B cell (primary cell): ENCODE data around the gene LCOR. TPM values are rescaled to one million over a fixed set of nuclear protein-coding genes. Genes with fewer than 3 reads are reported as not detected.

Experiments used
- ATAC-seq: fragments of 200-7000 bp; cut with Tn5 transposase; one replicate; pipeline ENCODE4 v1.10.0; 2021; ENCODE audit warnings: low read depth, mild to moderate bottlenecking, moderate number of reproducible peaks, moderate library complexity
- CTCF ChIA-PET: fragments of 350-600 bp; sonication (Branson Sonifier 250); formaldehyde crosslinking; loops from one replicate; lab custom pipeline; 2021; ENCODE audit warnings: antibody characterized with exemption, inconsistent platforms; lab: Charles Lee
- POLR2A ChIA-PET: fragments of 350-600 bp; sonication (Branson Sonifier 250); formaldehyde crosslinking; loops from one replicate; lab custom pipeline; 2021; ENCODE audit warnings: antibody characterized with exemption; lab: Charles Lee
- DNase-seq: peaks from one replicate; pipeline ENCODE4 v3.0.0; 2013
- H2AFZ ChIP-seq: 2 replicates; pipeline ENCODE4 v1.6.1; 2012; ENCODE audit warnings: mild to moderate bottlenecking, low read depth, low read length; ENCODE audit not compliant: insufficient read depth, poor library complexity, severe bottlenecking
- H3K27ac ChIP-seq, 2 donors: 1 replicate in 1 of 2; 2 replicates in 1 of 2; pipeline ENCODE4 v1.5.1; 2012 to 2013; ENCODE audit warnings: low read length in 2 of 2, mild to moderate bottlenecking in 2 of 2, moderate library complexity in 1 of 2
- H3K27me3 ChIP-seq, 4 experiments: fragments of 200-600 bp in 1 of 4; sonication (generic) in 1 of 4; replicated peaks in 1 of 4; 1 replicate in 2 of 4; 2 replicates in 2 of 4; pipeline versions ENCODE4 v1.6.1 to v1.7.0; 2013 to 2016; ENCODE audit warnings: low read length in 3 of 4, mild to moderate bottlenecking in 2 of 4, mixed read lengths in 1 of 4, moderate library complexity in 1 of 4; ENCODE audit not compliant: insufficient read depth in 4 of 4, control insufficient read depth in 3 of 4; ENCODE audit errors: control extremely low read depth in 1 of 4
- H3K36me3 ChIP-seq, 2 experiments: replicated peaks in 1 of 2; 1 replicate in 1 of 2; 2 replicates in 1 of 2; pipeline versions ENCODE4 v1.6.1 to v1.7.1; 2013; ENCODE audit warnings: low read length in 1 of 2; ENCODE audit not compliant: insufficient read depth in 2 of 2, control insufficient read depth in 1 of 2; ENCODE audit errors: control extremely low read depth in 1 of 2, extremely low read depth in 1 of 2
- H3K4me1 ChIP-seq, 2 donors: fragments of 200-600 bp in 1 of 2; sonication (generic) in 1 of 2; 1 replicate in 1 of 2; 2 replicates in 1 of 2; pipeline versions ENCODE4 v1.5.1 to v1.6.1; 2013 to 2017; ENCODE audit warnings: low read length in 2 of 2; ENCODE audit not compliant: control insufficient read depth in 2 of 2, insufficient read depth in 2 of 2
- H3K4me2 ChIP-seq: replicated peaks from 2 replicates; pipeline ENCODE3; 2012; ENCODE audit warnings: mild to moderate bottlenecking, low read depth, low read length; ENCODE audit not compliant: poor library complexity, severe bottlenecking
- H3K4me3 ChIP-seq, 5 experiments: fragments of 200-600 bp in 1 of 5; sonication (generic) in 1 of 5; 1 replicate in 3 of 5; 2 replicates in 2 of 5; pipeline versions ENCODE4 v1.5.1 to v1.7.0; 2011 to 2016; ENCODE audit warnings: low read length in 4 of 5, mild to moderate bottlenecking in 4 of 5, low read depth in 2 of 5, control low read depth in 1 of 5, moderate library complexity in 1 of 5; ENCODE audit not compliant: insufficient read depth in 1 of 5; ENCODE audit errors: control extremely low read depth in 1 of 5, extremely low read depth in 1 of 5
- H3K79me2 ChIP-seq: fragments of 200-600 bp; sonication (generic); one replicate; pipeline ENCODE4 v1.6.0; 2016; ENCODE audit warnings: low read length; ENCODE audit not compliant: control insufficient read depth, insufficient read depth
- H3K9ac ChIP-seq: fragments of 200-600 bp; sonication (generic); 2 replicates; pipeline ENCODE4 v1.6.1; 2017; ENCODE audit warnings: mild to moderate bottlenecking, low read length, moderate library complexity
- H3K9me3 ChIP-seq, 3 donors: one replicate each; pipeline versions ENCODE4 v1.6.1 to v1.7.1; 2013; ENCODE audit warnings: low read length in 2 of 3; ENCODE audit not compliant: control insufficient read depth in 2 of 3, insufficient read depth in 1 of 3; ENCODE audit errors: control extremely low read depth in 1 of 3
- H4K20me1 ChIP-seq: 2 replicates; pipeline ENCODE4 v1.6.0; 2012; ENCODE audit warnings: mild to moderate bottlenecking, low read length; ENCODE audit not compliant: insufficient read depth, control insufficient read depth, poor library complexity, severe bottlenecking
- H3K27ac Mint-ChIP-seq: one replicate; pipeline ENCODE4 v1.8.0; 2021; ENCODE audit warnings: mixed read lengths
- H3K27me3 Mint-ChIP-seq: one replicate; pipeline ENCODE4 v1.8.0; 2021; ENCODE audit warnings: mixed read lengths
- H3K4me1 Mint-ChIP-seq: one replicate; pipeline ENCODE4 v1.8.0; 2021; ENCODE audit warnings: mixed read lengths
- H3K4me3 Mint-ChIP-seq: one replicate; pipeline ENCODE4 v1.8.0; 2021; ENCODE audit warnings: mixed read lengths
- H3K9me3 Mint-ChIP-seq: one replicate; pipeline ENCODE4 v1.8.0; 2022; ENCODE audit warnings: mixed read lengths; ENCODE audit not compliant: insufficient read depth
- CTCF ChIP-seq: fragments of 200-600 bp; IDR thresholded peaks from one replicate; pipeline ENCODE4 v1.8.0; 2022; ENCODE audit warnings: antibody characterized with exemption, mild to moderate bottlenecking
- EZH2 ChIP-seq: IDR thresholded peaks from 2 replicates; pipeline ENCODE4 v1.6.1; 2012; ENCODE audit warnings: borderline replicate concordance, low read depth, mild to moderate bottlenecking, moderate library complexity, low read length; ENCODE audit not compliant: insufficient read depth, poor library complexity, severe bottlenecking
- WGBS: methylation state at CpG from one replicate; pipeline ENCODE4 v1.1.5; 2013; ENCODE audit warnings: missing lambda C conversion rate; ENCODE audit not compliant: insufficient coverage; 5-methylcytosine and 5-hydroxymethylcytosine counted together
- intact Hi-C: fragments of 100-400 bp; cut with micrococcal nuclease; formaldehyde crosslinking; loops from one replicate; pipeline ENCODE4 v1.10.0; 2022
- polyA plus RNA-seq: library from polyadenylated mRNA; depleted of rRNA; stranded (reverse); fragments of >200 nt; gene quantifications from 2 replicates; pipeline ENCODE4 v1.2.3, GENCODE V29; 2012
- total RNA-seq, 2 donors: library from RNA; stranded (reverse); fragments of 120-200 nt in 1 of 2; gene quantifications; 1 replicate in 1 of 2; 2 replicates in 1 of 2; pipeline versions ENCODE4 v1.2.3 to v1.2.4, GENCODE V29; 2013 to 2022

LCOR gene
- total and polyA plus RNA-seq, 2 donors (not counting 1 experiment from before 2014, with no cell fraction given) = 5.1 to 70.0 TPM

- Mint-ChIP-seq H3K27me3 (no peaks in the 10 kb centered on the region), H3K9me3 (no peaks in the 10 kb centered on the region), H3K4me3 (no peak overlapping the region), H3K27ac (no peak overlapping the region), H3K4me1 (peaks cover 3% of the 10 kb centered on the region)
- intact Hi-C loops = no loop called here
- no CpG with 5 or more reads among the region's 5 CpGs for WGBS
- ATAC-seq = no peak
- no peak overlapping the region for H3K4me2 ChIP-seq
- H3K4me1 ChIP-seq = no peaks in the 10 kb centered on the region
- POLR2A ChIA-PET = interaction anchor here (0.6 kb wide), 1 partner anchor 110 kb away, joined by 3 read pairs; no protein-coding TSS in a partner anchor
- H2AFZ ChIP-seq = no peak overlapping the region
- no peak overlapping the region for H3K27ac ChIP-seq
- no peak overlapping the region for H3K4me3 ChIP-seq
- H3K36me3 ChIP-seq = peaks cover 4 to 23% of the 10 kb centered on the region in 2 experiments
- no peak overlapping the region for H3K9ac ChIP-seq
- peaks cover 19% of the 10 kb centered on the region for H3K79me2 ChIP-seq
- DNase-seq = no peak
- no peaks in the 10 kb centered on the region for H3K27me3 ChIP-seq
- peaks cover 6% of the 10 kb centered on the region for H4K20me1 ChIP-seq
- H3K9me3 ChIP-seq = no peaks in the 10 kb centered on the region
- CTCF ChIA-PET = no interaction called here
- TF ChIP-seq EZH2 (no peak), CTCF (no peak)
Observed at GRCh38 chr10:96947036-96947435, 114.9 kb downstream of the LCOR start.

- no peak overlapping the region for H3K4me3 ChIP-seq
- no peak overlapping the region for H2AFZ ChIP-seq
- H3K36me3 ChIP-seq = peaks cover 4 to 29% of the 10 kb centered on the region in 2 experiments
- H3K4me3 Mint-ChIP-seq = no peak overlapping the region
- DNase-seq = no peak
- ChIA-PET CTCF (interaction anchor here (1.1 kb wide), 1 partner anchor 8 kb away, joined by 3 read pairs; no protein-coding TSS in a partner anchor), POLR2A (interaction anchor here (0.7 kb wide), 1 partner anchor 1516 kb away, joined by 3 read pairs; no protein-coding TSS in a partner anchor)
- H3K27ac Mint-ChIP-seq = no peak overlapping the region
- H3K4me2 ChIP-seq = no peak overlapping the region
- H3K27ac ChIP-seq = no peak overlapping the region
- H3K9me3 Mint-ChIP-seq = no peaks in the 10 kb centered on the region
- H3K79me2 ChIP-seq = peaks cover 9% of the 10 kb centered on the region
- no peaks in the 10 kb centered on the region for H3K27me3 ChIP-seq
- H4K20me1 ChIP-seq = no peaks in the 10 kb centered on the region
- no peak for ATAC-seq
- TF ChIP-seq CTCF (no peak), EZH2 (no peak)
- H3K27me3 Mint-ChIP-seq = no peaks in the 10 kb centered on the region
- H3K4me1 Mint-ChIP-seq = peaks cover 3% of the 10 kb centered on the region
- no peaks in the 10 kb centered on the region for H3K4me1 ChIP-seq
- intact Hi-C loops = no loop called here
- H3K9me3 ChIP-seq = no peaks in the 10 kb centered on the region
- H3K9ac ChIP-seq = no peak overlapping the region
- 95% methylated on average over 3 of the region's 5 CpGs for WGBS
Observed at GRCh38 chr10:96949039-96949683, 117.1 kb downstream of the LCOR start.
